GM10248 (cell line): Measurements from ENCODE around the gene RASSF5.

Source experiments
- CTCF ChIA-PET: fragments of 300-600 bp; sonication (Branson Sonifier 250); formaldehyde crosslinking; extraction: SDS; loops from one replicate; lab custom pipeline; 2021; ENCODE audit warnings: antibody characterized with exemption; lab: Yijun Ruan, JAX
- POLR2A ChIA-PET: fragments of 350-650 bp; sonication (Branson Sonifier 250); formaldehyde crosslinking; extraction: SDS; loops from one replicate; lab custom pipeline; 2020; ENCODE audit warnings: antibody characterized with exemption; lab: Yijun Ruan, JAX
- DNase-seq: peaks from one replicate; pipeline ENCODE4 v3.0.0; 2012; ENCODE audit errors: extremely low spot score
- TF ChIP-seq, protein P1 (sequence below): IDR thresholded peaks from 2 replicates; pipeline ENCODE4 v1.5.1; 2012; ENCODE audit warnings: mild to moderate bottlenecking, low read depth; ENCODE audit errors: extremely low read depth, missing control alignments, control extremely low read depth

RASSF5 gene

DNA sequence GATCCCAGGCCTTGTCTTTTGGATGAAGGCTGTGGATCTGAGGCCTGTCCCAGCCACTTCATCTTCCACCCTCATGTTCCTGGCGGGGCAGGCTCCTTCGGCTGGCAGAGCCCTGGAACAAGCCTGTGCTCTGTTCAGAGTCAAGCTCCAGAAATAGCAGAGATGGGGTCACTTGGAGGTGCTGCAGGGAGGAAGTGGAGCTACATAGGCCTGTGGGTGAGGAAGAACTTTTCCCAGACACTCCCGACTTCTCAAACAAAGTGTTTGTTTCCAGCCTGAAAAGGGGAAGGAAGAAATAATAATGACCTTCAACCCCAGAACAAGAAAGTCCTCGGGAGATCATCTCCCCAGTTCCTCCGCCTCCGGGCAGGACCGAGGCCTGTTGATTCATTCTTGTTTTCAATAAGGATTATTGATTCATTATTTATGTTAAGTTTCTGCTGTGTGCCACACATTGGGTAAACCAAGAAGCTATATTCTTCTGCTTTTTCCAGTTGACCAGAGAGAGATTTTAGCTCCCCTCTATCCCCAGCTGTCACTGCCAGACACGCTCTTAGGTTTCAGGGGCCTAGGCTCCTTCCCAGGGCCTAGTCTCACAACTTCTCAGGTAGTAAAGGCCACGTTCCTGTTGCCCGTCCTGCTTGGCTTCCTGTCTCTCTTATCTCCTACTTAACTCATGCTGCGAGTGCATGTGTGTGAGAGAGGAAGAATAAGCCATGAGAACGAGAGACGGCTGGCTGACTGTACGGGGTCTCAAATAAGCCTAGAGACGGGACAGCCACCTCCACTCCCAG lies 20.1 kb upstream of the RASSF5 start:
- ChIA-PET CTCF (interaction anchor here (0.8 to 4.4 kb wide), 5 partner anchors 8 to 177 kb away, joined by 3 to 70 read pairs (median 3); no protein-coding TSS in a partner anchor), POLR2A (interaction anchor here (0.7 kb wide), 1 partner anchor 158 kb away, joined by 3 read pairs; no protein-coding TSS in a partner anchor)
- TF ChIP-seq, protein P1, sequence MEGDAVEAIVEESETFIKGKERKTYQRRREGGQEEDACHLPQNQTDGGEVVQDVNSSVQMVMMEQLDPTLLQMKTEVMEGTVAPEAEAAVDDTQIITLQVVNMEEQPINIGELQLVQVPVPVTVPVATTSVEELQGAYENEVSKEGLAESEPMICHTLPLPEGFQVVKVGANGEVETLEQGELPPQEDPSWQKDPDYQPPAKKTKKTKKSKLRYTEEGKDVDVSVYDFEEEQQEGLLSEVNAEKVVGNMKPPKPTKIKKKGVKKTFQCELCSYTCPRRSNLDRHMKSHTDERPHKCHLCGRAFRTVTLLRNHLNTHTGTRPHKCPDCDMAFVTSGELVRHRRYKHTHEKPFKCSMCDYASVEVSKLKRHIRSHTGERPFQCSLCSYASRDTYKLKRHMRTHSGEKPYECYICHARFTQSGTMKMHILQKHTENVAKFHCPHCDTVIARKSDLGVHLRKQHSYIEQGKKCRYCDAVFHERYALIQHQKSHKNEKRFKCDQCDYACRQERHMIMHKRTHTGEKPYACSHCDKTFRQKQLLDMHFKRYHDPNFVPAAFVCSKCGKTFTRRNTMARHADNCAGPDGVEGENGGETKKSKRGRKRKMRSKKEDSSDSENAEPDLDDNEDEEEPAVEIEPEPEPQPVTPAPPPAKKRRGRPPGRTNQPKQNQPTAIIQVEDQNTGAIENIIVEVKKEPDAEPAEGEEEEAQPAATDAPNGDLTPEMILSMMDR = no peak
- DNase-seq = no peak

DNA sequence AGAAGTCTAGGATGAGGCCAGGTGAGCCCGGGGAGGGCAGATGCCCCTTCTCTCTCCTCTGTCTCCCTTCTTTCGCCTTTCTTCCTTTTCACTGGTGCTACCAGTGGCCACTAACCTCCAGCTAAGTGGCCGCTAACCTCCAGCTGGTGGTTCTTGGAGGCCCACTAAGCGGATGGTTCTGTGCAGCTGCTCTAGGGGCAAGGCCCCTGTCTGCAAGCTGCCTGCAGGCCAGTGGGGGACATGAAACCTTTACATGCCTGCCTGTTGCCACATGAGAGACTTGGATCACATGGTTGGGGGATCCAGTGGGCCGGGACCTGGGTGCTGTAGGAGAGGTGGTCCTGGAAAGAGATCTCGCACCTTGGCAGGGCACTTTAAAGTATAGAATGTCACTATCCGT lies 19.4 kb upstream of the RASSF5 start:
- TF ChIP-seq, protein P1 = no peak
- POLR2A ChIA-PET = interaction anchor here (0.7 kb wide), 1 partner anchor 157 kb away, joined by 3 read pairs; no protein-coding TSS in a partner anchor
- no peak for DNase-seq
- CTCF ChIA-PET = interaction anchor here (0.6 to 4.4 kb wide), 6 partner anchors 9 to 176 kb away, joined by 3 to 70 read pairs (median 4); no protein-coding TSS in a partner anchor

DNA sequence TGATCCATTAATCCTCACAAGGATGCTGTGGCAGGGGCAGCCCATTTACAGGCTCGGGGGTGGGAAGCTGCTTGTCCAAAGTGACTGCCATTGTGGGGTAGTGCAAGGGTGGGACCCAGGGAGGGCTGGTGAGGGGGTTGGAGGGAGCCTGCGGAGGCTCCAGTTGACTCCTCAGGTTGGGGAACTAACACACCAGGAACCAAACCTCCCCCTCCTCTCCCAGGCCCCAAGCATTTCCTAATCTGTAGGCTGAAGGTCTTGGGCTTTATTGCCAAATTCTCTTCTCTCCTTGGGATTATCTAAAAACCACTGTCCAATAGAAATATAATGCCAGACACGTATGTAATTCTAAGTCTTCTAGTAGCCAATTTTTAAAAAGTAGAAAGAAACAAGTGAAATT lies 18.9 kb upstream of the RASSF5 start:
- ChIA-PET POLR2A (no interaction called here), CTCF (interaction anchor here (0.6 to 6.1 kb wide), 6 partner anchors 10 to 175 kb away, joined by 3 to 135 read pairs (median 18); partner anchors contain the start of gene IKBKE)
- no peak for DNase-seq
- TF ChIP-seq, protein P1 = no peak

DNA sequence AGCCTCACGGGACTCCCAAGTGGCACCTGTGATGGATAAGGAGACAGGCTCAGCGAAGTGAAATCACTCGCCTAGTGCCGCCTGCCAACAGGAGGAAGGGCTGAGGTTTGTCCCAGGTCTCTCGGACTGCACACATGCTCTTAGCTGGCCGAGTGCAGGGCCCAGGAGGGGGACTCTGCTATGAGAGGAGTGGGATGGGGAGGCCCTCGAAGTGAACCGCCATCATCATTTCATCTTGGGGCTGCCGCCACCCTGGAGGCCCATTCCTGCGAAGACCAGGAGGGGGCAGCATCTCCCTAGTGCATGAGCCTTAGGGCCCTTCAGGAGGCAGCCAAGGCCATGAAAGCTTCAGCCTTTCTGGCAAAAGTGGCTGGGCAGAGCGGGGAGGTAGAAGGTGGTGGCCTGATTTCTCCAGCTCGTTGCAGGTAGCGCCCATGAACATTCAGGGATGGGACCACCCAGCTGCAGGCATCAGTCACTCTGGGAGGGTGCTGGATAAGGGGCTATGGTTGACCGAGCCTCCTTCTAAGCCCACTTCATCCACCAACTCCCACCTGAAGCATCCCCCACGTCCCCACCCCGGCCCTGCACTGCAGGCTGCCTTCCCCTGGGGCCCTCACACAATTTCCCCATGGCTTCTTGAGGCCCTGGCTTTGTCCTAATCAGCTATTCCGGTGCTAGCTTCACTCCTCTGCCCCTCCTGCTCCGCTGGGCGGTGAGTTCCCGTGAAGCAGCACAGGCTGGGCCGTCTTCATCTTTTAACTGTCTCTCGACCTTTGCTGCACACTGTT lies 17.2 kb upstream of the RASSF5 start:
- DNase-seq = peak; percentile 83
- TF ChIP-seq, protein P1 = peak; percentile 88
- POLR2A ChIA-PET = no interaction called here
- CTCF ChIA-PET = interaction anchor here (0.6 to 6.1 kb wide), 58 partner anchors 11 to 493 kb away, joined by 3 to 135 read pairs (median 5); partner anchors contain the start of genes IKBKE and RASSF5

DNA sequence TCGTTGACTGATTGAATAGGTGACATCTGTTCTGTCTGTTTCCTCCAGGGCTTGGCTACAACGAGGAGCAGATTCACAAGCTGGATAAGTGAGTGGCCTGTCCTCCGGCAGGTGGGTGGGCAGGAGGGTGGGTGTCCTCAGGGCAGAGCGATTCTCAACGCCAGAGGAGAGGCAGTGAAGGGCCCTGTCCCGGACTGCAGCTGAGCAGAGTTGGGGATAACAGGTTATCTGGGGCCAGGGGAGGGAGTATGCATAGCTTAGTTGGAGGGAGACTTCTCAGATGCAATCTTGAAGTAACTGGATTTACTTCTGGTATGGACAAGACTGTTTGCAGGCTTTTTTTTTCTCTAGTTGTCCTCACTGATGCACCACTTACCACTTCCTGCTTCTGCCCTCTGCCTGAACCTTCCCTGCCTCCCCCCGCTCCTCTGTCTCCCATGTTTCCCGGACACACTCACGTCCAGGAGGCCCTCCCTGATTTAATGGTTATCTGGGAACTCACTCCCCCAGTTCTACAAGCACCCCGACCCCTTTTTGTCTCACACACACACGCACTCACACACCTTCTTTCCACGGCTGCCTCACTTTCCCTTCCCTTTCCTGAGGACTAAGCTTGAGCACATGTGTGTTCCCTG lies 16.4 kb upstream of the RASSF5 start:
- no peak for DNase-seq
- CTCF ChIA-PET = interaction anchor here (0.6 to 6.1 kb wide), 51 partner anchors 11 to 492 kb away, joined by 3 to 135 read pairs (median 5); partner anchors contain the start of genes IKBKE and RASSF5
- TF ChIP-seq, protein P1 = no peak
- POLR2A ChIA-PET = no interaction called here
